ENCODE results near the gene ITPKC. TPM values are rescaled to one million over a fixed set of nuclear protein-coding genes. Genes with fewer than 3 reads are reported as not detected.

The ITPKC gene
- polyA plus RNA-seq, 1 of the 3 experiments (the other 2 are of a cell fraction) = 6.3 TPM

DNA sequence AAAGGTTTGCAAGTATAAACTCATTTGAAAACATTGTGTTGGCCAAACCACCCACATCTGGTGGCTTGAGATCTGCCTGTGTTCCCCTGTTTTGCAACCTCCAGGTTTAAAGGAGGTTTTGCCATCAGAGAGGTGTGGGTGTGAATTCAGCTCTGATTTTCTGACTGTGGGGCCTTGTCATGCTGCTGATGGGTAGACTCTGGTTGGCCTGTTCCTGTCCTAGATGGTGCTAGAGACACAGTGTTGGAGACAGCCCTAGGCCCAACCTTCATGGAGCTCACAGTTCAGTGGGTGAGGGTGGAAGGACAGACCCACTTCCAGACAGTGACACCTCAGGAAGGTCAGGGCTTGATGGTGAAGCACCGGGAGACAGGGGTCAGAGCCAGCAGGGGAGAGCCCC, 68.6 kb downstream of the ITPKC start:
- Histone ChIP-seq H4K20me1 (ENCODE audit: insufficient read depth) (no peaks in the 10 kb centered on the region), H3K4me1 (ENCODE audit: control insufficient read depth in 1 of 2, insufficient read depth in 2 of 2, low read depth in 1 of 2, low read length in 1 of 2) (no peaks in the 10 kb centered on the region), H3K27me3 (ENCODE audit: insufficient read depth) (no peaks in the 10 kb centered on the region), H3K9me2 (no peaks in the 10 kb centered on the region), H3K9ac (no peak overlapping the region), H2AFZ (ENCODE audit: low read depth) (no peak overlapping the region), H3K4me2 (no peak overlapping the region), H3K27ac (ENCODE audit: low read depth in 2 of 2, low read length in 1 of 2) (no peak overlapping the region), H3F3A (replicated peaks; ENCODE audit: insufficient read depth) (no peaks in the 10 kb centered on the region), H3K4me3 (ENCODE audit: low read depth in 2 of 2, low read length in 1 of 2) (no peak overlapping the region), H3K9me3 (no peaks in the 10 kb centered on the region), H3K79me2 (ENCODE audit: insufficient read depth) (0 out of 2 replicates have a peak, but pooled peaks cover under 1% of the 10 kb centered on the region), H3K36me3 (replicated peaks in 1 of 2; ENCODE audit: control insufficient read depth in 1 of 2, insufficient read depth in 2 of 2, low read length in 1 of 2) (peaks cover 0 to 3% of the 10 kb centered on the region in 2 experiments)
- POLR2A ChIA-PET = interaction anchor here (1.9 kb wide), 1 partner anchor 7 kb away, joined by 14 read pairs; the partner anchor contains the start of gene RAB4B
- TF ChIP-seq EP300 (IDR thresholded peaks at IDR 0.05; ENCODE audit: borderline replicate concordance in 1 of 2, low read depth in 1 of 2, low read length in 1 of 2) (no peak), FOSL2 (IDR thresholded peaks at IDR 0.05; ENCODE audit: borderline replicate concordance, low read depth) (no peak), YY1 (IDR thresholded peaks at IDR 0.05; ENCODE audit: low read depth) (no peak), MEF2A (IDR thresholded peaks at IDR 0.05; ENCODE audit: borderline replicate concordance, low read depth) (no peak), JUND (IDR thresholded peaks at IDR 0.05) (no peak), RCOR1 (IDR thresholded peaks at IDR 0.05; ENCODE audit: low read length) (no peak), POLR2AphosphoS5 (IDR thresholded peaks at IDR 0.05; ENCODE audit: low read depth, low read length) (no peak), EZH2phosphoT487 (IDR thresholded peaks at IDR 0.05; ENCODE audit: borderline replicate concordance, low read depth) (no peak)
- TF ChIP-seq, protein P1, sequence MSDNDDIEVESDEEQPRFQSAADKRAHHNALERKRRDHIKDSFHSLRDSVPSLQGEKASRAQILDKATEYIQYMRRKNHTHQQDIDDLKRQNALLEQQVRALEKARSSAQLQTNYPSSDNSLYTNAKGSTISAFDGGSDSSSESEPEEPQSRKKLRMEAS (IDR thresholded peaks at IDR 0.05; ENCODE audit: low read depth) = no peak
- TF ChIP-seq, protein P2, sequence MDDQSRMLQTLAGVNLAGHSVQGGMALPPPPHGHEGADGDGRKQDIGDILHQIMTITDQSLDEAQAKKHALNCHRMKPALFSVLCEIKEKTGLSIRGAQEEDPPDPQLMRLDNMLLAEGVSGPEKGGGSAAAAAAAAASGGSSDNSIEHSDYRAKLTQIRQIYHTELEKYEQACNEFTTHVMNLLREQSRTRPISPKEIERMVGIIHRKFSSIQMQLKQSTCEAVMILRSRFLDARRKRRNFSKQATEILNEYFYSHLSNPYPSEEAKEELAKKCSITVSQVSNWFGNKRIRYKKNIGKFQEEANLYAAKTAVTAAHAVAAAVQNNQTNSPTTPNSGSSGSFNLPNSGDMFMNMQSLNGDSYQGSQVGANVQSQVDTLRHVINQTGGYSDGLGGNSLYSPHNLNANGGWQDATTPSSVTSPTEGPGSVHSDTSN (IDR thresholded peaks at IDR 0.05) = no peak
- TF ChIP-seq, protein P3, sequence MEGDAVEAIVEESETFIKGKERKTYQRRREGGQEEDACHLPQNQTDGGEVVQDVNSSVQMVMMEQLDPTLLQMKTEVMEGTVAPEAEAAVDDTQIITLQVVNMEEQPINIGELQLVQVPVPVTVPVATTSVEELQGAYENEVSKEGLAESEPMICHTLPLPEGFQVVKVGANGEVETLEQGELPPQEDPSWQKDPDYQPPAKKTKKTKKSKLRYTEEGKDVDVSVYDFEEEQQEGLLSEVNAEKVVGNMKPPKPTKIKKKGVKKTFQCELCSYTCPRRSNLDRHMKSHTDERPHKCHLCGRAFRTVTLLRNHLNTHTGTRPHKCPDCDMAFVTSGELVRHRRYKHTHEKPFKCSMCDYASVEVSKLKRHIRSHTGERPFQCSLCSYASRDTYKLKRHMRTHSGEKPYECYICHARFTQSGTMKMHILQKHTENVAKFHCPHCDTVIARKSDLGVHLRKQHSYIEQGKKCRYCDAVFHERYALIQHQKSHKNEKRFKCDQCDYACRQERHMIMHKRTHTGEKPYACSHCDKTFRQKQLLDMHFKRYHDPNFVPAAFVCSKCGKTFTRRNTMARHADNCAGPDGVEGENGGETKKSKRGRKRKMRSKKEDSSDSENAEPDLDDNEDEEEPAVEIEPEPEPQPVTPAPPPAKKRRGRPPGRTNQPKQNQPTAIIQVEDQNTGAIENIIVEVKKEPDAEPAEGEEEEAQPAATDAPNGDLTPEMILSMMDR (IDR thresholded peaks at IDR 0.05) = no peak
- TF ChIP-seq, protein P4, sequence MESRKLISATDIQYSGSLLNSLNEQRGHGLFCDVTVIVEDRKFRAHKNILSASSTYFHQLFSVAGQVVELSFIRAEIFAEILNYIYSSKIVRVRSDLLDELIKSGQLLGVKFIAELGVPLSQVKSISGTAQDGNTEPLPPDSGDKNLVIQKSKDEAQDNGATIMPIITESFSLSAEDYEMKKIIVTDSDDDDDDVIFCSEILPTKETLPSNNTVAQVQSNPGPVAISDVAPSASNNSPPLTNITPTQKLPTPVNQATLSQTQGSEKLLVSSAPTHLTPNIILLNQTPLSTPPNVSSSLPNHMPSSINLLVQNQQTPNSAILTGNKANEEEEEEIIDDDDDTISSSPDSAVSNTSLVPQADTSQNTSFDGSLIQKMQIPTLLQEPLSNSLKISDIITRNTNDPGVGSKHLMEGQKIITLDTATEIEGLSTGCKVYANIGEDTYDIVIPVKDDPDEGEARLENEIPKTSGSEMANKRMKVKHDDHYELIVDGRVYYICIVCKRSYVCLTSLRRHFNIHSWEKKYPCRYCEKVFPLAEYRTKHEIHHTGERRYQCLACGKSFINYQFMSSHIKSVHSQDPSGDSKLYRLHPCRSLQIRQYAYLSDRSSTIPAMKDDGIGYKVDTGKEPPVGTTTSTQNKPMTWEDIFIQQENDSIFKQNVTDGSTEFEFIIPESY (IDR thresholded peaks at IDR 0.05; ENCODE audit: borderline replicate concordance, low read depth) = no peak
- CTCF ChIA-PET = interaction anchor here (1.0 kb wide), 1 partner anchor 13 kb away, joined by 3 read pairs; no protein-coding TSS in a partner anchor
- DNase-seq = no peak
- 100% methylated on average over 1 of the region's 1 CpG for WGBS (ENCODE audit: low lambda C conversion rate)

Measured in SK-N-SH (cell line).